Uterus (tissue), 2 donors: ENCODE measurements around the gene PACRG.

Experiments
- POLR2A ChIP-seq, 2 donors: fragments of 450-650 bp; IDR thresholded peaks; one replicate each; pipeline ENCODE4 v1.6.1; 2016; ENCODE audit warnings: antibody characterized with exemption in 2 of 2, mild to moderate bottlenecking in 1 of 2, moderate library complexity in 1 of 2
- TF ChIP-seq, protein P1 (sequence below), 4 experiments: fragments of 200-600 bp in 2 of 4; fragments of 450-650 bp in 2 of 4; sonication (generic) in 2 of 4; IDR thresholded peaks; one replicate each; pipeline ENCODE4 v1.5.1; 2016 to 2019; ENCODE audit warnings: antibody characterized with exemption in 4 of 4, mild to moderate bottlenecking in 2 of 4, moderate library complexity in 1 of 4

DNA sequence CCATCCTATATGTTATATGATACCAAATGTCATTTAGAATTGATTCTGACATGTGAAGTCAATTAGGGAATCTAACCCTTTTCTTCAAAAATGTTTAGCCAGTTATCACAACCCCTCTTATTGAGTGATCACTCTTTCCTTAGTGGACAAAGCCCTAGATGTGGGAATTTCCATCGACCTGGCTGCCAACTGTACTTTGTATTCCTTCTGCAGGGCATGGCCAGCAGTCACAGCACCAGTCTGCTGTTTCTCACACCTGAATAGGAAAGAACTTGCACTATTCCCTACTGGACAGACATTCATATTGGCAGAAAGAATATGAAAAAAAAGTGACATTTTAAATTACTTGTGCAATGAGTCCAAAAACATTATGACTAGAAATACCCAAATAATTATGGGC lies 271.0 kb downstream of the PACRG start:
- TF ChIP-seq, protein P1, sequence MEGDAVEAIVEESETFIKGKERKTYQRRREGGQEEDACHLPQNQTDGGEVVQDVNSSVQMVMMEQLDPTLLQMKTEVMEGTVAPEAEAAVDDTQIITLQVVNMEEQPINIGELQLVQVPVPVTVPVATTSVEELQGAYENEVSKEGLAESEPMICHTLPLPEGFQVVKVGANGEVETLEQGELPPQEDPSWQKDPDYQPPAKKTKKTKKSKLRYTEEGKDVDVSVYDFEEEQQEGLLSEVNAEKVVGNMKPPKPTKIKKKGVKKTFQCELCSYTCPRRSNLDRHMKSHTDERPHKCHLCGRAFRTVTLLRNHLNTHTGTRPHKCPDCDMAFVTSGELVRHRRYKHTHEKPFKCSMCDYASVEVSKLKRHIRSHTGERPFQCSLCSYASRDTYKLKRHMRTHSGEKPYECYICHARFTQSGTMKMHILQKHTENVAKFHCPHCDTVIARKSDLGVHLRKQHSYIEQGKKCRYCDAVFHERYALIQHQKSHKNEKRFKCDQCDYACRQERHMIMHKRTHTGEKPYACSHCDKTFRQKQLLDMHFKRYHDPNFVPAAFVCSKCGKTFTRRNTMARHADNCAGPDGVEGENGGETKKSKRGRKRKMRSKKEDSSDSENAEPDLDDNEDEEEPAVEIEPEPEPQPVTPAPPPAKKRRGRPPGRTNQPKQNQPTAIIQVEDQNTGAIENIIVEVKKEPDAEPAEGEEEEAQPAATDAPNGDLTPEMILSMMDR (IDR thresholded peaks at IDR 0.05): no peak
- TF ChIP-seq POLR2A (IDR thresholded peaks at IDR 0.05): no peak
